DMS53 (cell line): ENCODE results near the gene DCTD.
"Not testable (repeated sequence)": the region's sequence is repeated elsewhere in the genome, so short reads cannot be mapped to it uniquely, and the experiment has no call there.

Experiments
- DNase-seq: peaks from one replicate; lab custom pipeline; 2025; lab: John Stamatoyannopoulos, UW

The DCTD gene

DNA sequence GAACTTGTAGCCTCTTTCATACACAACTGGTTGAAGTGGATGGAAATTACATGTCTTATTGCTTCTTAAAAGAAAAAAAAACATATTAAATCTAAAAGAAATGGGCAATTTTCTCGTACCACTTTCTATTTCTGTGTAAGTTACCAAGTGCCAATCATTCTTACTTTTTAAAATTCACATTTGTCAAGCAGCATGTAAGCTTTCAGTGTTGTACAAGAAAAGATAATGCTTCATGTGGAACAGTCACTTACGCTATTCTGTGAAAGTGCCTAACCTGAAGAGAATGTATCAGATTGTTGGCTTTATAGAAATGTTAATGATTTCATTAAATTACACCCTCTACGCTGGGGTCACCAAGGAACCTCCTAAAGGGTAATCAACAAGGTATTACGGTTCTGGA lies 4.4 kb upstream of the DCTD start:
- DNase-seq = no peak

DNA sequence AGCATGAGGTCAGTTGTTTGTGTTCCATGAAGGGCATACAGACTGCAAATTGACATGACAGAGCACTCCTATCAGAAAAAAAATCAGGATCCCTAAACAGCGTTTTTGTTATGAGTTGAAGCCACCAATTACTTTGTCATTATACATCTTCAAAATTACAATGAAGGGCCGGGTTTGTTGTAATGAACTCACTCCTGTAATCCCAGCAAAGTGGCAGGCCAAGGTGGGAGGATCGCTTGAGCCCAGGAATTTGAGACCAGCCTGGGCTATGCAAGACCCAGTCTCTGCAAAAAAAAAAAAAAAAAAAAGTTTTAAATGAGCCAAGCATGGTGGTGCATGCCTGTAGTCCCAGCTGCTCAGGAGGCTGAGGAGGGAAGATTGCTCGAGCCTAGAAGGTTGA lies 3.5 kb upstream of the DCTD start:
- no peak for DNase-seq

DNA sequence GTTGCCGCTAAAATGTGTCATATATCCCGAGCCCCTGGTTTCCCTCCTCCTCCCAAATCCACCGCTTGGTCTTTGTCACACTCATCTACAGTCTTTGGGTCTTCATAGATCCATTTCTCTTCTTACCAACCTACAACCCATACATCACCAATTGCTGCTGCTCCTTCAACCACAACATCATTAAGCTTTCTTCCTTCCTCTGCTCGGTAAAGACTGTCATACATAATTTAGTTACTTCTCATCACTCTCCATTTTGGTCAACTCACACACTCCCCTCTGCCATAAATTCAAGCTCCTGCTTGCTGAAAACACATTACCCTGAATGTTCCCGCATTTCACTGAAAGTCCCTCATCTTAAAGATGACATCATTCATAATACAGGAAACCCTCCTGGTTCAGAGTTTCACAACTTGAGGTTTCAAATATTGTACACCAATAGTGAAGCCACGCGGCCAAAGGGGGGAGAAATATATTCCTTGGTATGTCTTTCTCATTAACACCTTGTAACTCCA lies 1.7 kb upstream of the DCTD start:
- DNase-seq = no peak

DNA sequence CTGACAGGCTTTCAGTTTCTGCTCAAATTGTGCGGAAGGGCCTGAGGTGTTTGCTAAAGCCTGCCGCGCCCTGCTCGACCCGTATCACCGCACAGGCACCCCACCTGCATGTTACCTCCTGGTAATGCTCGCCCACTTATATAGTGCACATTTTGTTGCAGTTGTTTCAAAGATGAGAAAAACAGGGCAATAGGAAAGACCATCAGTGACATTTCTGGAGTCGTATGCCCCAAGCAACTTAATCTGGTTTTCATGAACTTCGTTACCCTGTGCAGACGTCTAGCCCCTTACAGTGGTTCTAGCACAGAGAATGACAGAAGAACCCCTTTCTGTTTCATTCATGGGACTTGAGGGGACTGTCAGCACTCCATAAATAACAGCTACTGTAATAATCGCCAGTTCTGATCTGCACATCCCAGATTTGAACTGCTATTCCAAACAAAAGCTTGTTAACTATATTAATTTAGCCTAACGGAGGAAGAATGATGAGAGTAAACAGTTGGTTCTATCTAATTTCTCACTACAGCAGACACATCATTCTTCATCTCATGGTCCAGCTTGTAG lies 940 bp upstream of the DCTD start:
- no peak for DNase-seq

- DNase-seq = peak; percentile 76
Measured at GRCh38 chr4:182916483-182917181, 554 bp downstream of the DCTD start.

DNA sequence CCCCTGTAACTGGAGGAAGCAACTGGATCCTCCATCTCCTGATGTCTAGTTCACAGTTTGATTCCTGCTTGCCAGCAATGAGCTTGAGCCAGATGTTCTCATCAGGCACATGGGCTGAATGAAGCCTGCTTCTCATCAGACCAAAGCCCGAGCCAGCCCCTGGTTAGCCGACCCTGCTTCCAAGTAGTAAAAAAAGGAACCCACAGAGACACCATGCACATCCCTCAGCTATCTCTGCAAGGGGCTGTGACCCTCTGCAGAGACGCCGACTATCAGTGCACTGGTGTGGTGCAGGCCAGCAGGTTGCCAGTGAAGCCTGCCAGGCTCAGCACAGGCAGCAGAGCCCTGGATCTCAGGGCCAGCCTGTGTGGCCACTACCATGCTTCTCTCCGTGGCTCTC lies 2.8 kb downstream of the DCTD start:
- DNase-seq = no peak

GRCh38 chr4:182913621-182914020 lies 3.6 kb downstream of the DCTD start:
- no peak for DNase-seq

DNA sequence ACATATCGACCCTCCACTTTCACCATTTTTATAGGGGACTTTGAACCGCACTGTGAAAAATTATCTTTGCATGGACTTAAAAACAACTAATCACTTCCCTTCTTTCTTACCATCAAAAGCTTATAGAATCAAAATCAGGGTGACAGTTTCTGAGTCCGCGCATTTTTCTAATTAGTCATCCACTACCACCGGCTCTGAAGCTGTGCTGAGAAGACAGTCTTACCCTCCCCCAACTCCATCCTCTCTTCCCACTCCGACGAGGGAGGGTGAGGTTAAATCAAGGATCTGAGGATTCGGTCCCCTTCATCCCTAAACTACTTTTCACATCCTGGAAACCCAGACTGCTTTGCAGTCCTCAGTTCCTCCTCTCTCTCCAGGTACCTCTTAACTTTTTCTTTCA lies 4.2 kb downstream of the DCTD start:
- no peak for DNase-seq

DNA sequence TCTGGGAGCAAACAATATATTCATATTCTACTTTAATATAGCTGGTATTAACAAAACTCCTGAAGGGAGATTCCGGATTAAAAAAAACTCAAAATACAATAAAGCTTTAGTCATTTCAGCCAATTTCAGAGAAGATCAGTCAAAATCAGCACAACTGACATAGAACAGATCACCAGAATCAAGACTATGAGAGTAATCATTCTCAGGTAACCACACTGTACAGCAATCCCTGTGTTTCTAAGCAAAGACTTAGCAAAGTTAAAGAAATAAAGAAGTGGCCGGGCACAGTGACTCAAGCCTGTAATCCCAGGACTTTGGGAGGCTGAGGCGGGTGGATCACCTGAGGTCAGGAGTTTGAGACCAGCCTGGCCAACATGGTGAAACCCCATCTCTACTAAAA lies 9.1 kb downstream of the DCTD start:
- no peak for DNase-seq

- no peak for DNase-seq
Measured at GRCh38 chr4:182907396-182907795, 9.8 kb downstream of the DCTD start.

DNA sequence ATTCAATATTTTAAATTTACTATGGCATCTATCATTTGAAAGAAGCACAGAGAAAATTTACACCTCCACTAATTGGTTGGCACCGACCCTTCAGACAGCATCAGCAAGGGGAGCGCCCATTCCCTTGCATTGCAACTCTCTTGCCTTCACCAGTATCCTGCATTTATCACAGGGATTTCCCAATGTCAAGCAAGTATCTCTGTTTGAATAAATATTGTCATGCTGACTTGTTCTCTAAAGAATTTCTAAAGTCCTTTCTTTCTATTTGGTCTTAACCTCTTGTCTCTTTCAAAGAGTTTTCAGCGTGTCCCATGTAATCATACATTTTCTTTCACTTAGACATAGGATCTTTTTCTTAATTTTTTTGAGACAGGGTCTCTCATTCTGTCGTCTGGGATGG lies 10.4 kb downstream of the DCTD start:
- no peak for DNase-seq

DNA sequence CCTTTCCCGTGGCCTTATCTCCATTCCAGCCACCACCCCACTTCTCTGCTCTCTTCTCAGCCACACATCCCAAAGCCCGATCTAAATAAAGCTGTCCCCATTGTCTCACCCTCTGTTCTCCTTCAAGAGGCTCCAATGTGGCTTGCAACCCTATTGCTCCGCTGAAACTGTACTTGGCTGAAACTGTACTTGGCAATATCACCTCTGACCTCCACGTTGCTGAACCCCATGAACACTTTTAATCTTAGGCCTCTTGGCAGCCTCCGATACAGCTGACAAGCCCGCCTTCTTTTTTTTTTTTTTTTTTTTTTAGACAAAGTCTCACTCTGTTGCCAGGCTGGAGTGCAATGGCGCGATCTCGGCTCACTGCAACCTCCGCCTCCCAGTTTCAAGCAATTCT lies 12.1 kb downstream of the DCTD start:
- no peak for DNase-seq

DNA sequence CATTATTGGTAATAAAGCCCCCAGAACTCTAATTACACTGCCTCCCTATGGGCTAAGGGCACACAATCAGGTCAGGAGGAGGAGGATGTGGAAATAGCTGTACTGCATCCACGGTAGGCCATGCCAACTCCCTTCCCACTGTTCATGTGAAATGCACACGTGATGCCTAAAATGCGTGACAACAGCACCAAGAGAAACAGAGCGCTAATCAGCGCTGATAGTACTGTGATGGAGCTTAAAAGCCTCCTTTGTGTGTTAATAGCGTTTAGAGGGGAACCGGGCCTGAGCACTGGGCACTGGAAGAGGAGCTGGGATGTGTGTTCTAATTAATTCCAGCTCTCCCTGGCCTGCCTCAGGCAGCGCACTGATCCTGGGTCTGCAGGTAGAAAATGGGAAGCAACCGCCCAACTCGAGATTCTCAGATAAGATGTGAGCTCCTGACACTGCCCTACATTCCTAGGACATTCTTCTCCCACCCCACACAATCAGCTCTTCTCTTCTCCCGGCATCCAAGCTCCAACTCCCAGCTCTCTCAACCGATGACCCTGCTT lies 12.9 kb downstream of the DCTD start:
- no peak for DNase-seq

GRCh38 chr4:182903013-182903412 lies 14.2 kb downstream of the DCTD start:
- no peak for DNase-seq

GRCh38 chr4:182901337-182901736 lies 15.8 kb downstream of the DCTD start:
- DNase-seq = peak; percentile 18

DNA sequence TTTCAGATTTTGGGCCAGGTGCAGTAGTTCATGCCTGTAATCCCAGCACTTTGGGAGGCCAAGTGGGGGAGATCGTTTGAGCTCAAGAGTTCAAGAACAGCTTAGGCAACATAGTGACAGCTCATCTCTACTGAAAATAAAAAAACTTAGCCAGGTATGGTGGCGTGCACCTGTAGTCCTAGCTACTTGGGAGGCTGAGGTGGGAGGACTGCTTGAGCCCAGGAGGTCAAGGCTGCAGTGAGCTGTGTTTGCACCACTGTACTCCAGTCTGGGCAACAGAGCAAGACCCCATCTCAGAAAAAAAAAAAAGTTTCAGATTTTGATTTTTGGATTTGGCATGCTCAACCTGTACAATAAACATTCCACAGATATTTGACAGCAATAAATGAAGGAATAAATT lies 17.2 kb downstream of the DCTD start:
- DNase-seq = not testable (repeated sequence)

DNA sequence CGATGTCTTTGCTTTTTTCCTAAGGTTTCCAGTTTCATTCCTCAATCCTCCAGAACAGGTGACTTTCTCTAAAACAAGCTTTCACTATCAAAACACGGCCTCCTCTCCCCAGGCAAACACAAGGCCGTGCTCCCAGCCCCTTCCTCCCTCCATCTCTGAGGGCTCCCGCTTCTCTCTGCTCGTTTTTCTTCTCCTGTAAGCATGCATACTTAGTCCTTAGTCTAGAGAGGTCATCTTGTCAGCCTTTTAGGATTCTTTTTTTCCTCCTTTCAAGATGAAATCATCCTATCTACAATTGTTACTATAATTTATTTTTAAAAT lies 18.7 kb downstream of the DCTD start:
- DNase-seq = peak; percentile 81

DNA sequence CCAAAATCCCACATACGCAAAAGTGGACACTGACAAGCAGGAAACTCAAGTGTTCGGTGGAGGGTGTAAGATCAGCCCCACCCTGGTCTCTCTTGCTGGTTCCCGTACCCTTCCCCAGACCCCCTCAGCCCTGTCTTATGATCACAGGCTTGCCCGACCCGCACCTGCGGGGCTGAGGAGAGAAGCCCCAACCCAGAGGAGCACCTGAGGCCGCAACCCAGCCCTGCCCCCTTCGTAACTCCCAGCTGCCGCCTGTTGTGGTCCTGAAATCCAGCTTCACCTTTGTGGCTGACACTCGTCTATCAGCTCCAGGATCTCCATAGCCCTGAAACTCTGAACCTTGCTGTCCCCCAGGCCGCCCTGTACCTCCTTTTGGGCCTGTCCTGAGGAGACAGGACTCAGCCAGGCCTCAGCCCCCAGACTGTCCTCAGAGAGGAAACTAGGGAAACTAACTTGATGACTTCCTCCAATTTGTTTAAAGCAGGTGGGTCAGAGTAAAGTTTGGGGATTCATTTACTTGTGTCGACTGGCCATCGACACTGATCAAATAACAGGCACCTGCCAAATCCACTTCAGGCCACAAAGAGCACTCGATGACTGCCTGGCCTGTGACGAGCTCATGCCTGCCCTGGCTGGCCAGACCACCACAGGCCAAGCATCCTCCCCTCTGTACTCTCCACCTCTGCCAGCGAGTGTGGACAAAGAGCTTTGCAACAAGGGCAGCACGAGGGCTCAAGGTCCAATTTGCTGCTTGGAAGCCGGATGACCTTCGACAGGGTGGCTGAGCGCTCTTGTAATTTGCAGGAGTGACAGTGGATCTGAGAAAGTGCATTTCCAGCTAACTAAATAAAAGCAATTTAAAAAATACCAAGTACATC lies 19.3 kb downstream of the DCTD start:
- DNase-seq = peak; percentile 96

- peak; percentile 53 for DNase-seq
Measured at GRCh38 chr4:182896421-182896820, 20.8 kb downstream of the DCTD start.

DNA sequence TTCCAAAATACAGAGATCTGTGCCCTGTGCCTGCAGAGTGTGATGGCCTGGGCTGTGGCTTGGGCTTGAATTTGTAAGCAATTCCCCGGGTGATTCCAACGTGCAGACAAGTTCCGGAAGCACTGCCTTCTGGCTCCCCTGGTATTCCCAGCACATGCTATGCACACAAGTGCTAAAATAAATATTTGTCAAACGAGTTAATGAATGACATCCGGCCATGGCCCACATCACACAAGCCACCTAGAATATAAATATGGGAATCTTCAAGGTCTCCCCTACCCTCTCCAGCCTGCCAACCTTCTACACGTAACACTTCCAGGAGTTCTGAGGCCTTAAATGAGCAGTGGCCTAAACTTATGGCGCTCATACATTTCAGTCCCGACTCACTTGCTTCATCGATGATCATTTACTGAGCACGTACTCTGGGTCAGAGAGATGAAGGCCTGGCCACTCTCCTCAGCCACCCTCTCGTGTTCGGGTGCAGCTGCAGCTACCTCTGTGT lies 21.3 kb downstream of the DCTD start:
- peak; percentile 87 for DNase-seq

GRCh38 chr4:182894681-182895275 lies 22.4 kb downstream of the DCTD start:
- DNase-seq = no peak

DNA sequence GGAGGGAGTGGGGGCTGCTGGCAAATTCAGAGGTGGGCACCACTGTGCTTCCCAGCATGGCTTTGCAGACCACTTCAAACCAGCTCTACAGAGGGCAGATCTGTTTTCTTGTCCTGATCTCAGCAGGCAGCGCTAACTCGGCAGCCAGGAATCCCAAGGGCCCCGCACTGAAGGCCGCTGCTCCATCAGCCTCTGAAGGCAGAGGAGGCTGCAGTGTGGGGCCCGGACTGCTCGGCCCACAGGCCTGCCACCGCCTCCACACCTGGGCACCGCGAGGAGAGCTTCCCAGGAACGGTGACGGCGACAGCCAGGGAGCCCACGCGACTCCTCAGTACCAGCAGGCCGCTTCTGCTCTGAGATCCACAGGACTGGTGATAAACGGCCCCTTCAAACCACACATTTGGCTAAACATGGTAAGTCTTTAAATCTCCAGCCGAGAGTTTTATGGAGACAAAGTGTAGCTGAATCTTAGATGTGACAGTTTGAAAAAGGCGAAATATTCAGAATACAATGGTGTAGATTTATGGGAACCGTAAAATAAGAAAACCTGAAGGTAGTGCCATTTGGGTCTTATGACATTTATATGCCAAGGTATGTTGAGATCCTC lies 23.6 kb downstream of the DCTD start:
- no peak for DNase-seq
